ENCODE results near the gene FANCC.

The FANCC gene

GRCh38 chr9:95130484-95130883 is 187.0 kb downstream of the FANCC start:
- TF ChIP-seq CTCF (IDR thresholded peaks at IDR 0.05; ENCODE audit: unreplicated experiment in 3 of 3) = no peak
- no peaks in the 10 kb centered on the region for H3K36me3 Mint-ChIP-seq (ENCODE audit: low read depth)
- no peaks in the 10 kb centered on the region for H3K9me3 Mint-ChIP-seq
- H3K4me1 Mint-ChIP-seq = peaks cover 40% of the 10 kb centered on the region
- H3K27ac Mint-ChIP-seq = peak overlapping the region; percentile 39 to 72 (median 53)
- peak overlapping the region in 1 of 3 experiments; percentile 20 for H3K4me3 Mint-ChIP-seq
- peaks cover 4% of the 10 kb centered on the region for H3K27me3 Mint-ChIP-seq (ENCODE audit: low read depth)

- TF ChIP-seq CTCF (IDR thresholded peaks at IDR 0.05; ENCODE audit: unreplicated experiment in 3 of 3) = no peak
- Mint-ChIP-seq H3K27ac (peak overlapping the region; percentile 39 to 72 (median 53)), H3K4me3 (no peak overlapping the region), H3K36me3 (ENCODE audit: low read depth) (no peaks in the 10 kb centered on the region), H3K9me3 (no peaks in the 10 kb centered on the region), H3K27me3 (ENCODE audit: low read depth) (peaks cover 4% of the 10 kb centered on the region), H3K4me1 (peaks cover 41% of the 10 kb centered on the region)
These were observed 187.8 kb downstream of the FANCC start for GRCh38 chr9:95129476-95130291.

- H3K4me1 Mint-ChIP-seq = peaks cover 37% of the 10 kb centered on the region
- no peaks in the 10 kb centered on the region for H3K9me3 Mint-ChIP-seq
- no peaks in the 10 kb centered on the region for H3K27me3 Mint-ChIP-seq (ENCODE audit: low read depth)
- no peak overlapping the region for H3K4me3 Mint-ChIP-seq
- no peak for TF ChIP-seq CTCF (IDR thresholded peaks at IDR 0.05; ENCODE audit: unreplicated experiment in 3 of 3)
- H3K36me3 Mint-ChIP-seq (ENCODE audit: low read depth) = peaks cover 5% of the 10 kb centered on the region
- H3K27ac Mint-ChIP-seq = no peak overlapping the region
These were observed 189.4 kb downstream of the FANCC start for GRCh38 chr9:95128177-95128524.

GRCh38 chr9:95127249-95128176 is 190.0 kb downstream of the FANCC start:
- Mint-ChIP-seq H3K4me1 (peaks cover 34% of the 10 kb centered on the region), H3K27me3 (ENCODE audit: low read depth) (no peaks in the 10 kb centered on the region), H3K9me3 (no peaks in the 10 kb centered on the region), H3K36me3 (ENCODE audit: low read depth) (peaks cover 6% of the 10 kb centered on the region), H3K4me3 (peak overlapping the region; percentile 69 to 75 (median 69)), H3K27ac (peak overlapping the region in 2 of 3 experiments; percentile 17 to 30)
- peak; percentile 95 to 97 (median 96) for TF ChIP-seq CTCF (IDR thresholded peaks at IDR 0.05; ENCODE audit: unreplicated experiment in 3 of 3)

GRCh38 chr9:95126739-95127138 is 190.8 kb downstream of the FANCC start:
- H3K27ac Mint-ChIP-seq = peak overlapping the region in 1 of 3 experiments; percentile 58
- H3K4me3 Mint-ChIP-seq = no peak overlapping the region
- H3K36me3 Mint-ChIP-seq (ENCODE audit: low read depth) = peaks cover 9% of the 10 kb centered on the region
- no peaks in the 10 kb centered on the region for H3K27me3 Mint-ChIP-seq (ENCODE audit: low read depth)
- peaks cover 34% of the 10 kb centered on the region for H3K4me1 Mint-ChIP-seq
- no peaks in the 10 kb centered on the region for H3K9me3 Mint-ChIP-seq
- no peak for TF ChIP-seq CTCF (IDR thresholded peaks at IDR 0.05; ENCODE audit: unreplicated experiment in 3 of 3)

Data from nephron (organoid).